Activated T-helper 9 cell treated with anti-CD3 and anti-CD28 coated beads, Interleukin-2, amount 50 U/mL, for 16 hours (primary cell): Measurements from ENCODE around the gene MYOZ3.

Experiments used
- DNase-seq: peaks from one replicate; pipeline ENCODE4 v3.0.0-alpha.2; 2020; ENCODE audit warnings: low read depth

Gene MYOZ3

DNA sequence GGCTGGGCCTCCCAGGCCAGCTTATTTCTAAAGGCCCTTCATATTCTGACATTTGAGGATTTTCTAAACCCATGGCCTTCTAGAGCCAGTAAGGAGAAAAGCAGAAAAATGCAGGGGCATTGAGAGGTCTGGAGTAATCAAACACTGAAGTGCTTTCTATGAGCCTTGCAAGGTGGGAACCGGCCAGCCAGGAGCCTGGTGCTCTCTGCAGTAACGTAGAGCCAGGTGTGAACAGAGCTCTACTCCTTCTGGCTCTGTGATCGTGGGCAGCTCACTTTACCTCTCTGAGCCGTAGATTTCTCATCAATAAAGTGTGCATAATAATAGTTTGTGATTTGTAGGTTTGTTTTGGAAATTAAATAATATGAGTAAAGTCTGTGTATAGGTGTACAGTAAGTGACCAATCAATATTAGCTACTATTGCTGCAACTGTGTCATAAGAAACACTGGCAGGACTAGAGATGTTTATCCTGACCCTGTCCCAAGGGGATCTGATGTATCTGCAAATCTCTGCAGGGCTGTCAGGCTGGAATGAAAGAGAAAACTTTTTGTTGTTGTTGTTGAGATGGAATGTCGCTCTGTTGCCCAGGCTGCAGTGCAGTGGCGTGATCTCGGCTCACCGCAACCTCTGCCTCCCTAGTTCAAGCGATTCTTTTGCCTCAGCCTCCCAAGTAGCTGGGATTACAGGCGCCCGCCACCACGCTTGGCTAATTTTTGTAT lies 17.9 kb upstream of the MYOZ3 start:
- DNase-seq: no peak

DNA sequence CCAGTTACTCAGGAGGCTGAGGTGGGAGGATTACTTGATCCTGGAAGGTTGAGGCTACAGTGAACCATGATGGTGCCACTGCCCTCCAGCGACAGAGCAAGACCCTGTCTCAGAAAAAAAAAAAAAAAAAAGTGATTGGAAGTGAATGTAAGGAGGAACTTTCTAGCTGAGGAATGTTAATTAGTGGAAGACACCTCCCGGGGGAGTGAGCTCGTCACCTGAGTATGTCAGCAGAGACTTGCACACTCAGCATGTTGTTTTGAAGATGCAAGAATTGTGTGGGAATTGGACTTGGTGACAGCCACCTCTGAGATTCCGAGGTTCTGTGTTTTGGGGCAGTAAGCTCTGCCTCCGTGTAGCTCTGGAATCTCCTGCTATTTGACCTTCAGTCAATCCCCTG lies 17.0 kb upstream of the MYOZ3 start:
- DNase-seq: no peak

DNA sequence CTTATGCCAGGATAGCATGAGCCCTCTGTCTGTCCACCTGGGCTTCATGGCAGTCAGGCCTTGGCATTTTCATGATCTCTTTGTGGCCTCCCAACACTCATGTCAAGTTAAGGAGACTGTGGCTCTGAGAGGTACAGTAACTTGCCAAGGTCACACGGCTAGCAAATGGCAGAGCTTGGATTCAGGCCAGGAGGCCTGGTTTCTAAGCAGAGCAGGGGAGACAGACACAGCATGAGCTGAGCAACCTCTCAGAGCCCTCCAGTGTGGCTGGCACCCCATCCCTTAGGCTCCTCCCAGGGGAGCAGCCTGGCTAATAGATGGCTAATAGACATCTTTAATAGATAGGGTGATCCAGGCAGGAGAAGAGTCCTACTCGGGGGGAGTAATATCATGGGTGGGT lies 16.5 kb upstream of the MYOZ3 start:
- DNase-seq: no peak

DNA sequence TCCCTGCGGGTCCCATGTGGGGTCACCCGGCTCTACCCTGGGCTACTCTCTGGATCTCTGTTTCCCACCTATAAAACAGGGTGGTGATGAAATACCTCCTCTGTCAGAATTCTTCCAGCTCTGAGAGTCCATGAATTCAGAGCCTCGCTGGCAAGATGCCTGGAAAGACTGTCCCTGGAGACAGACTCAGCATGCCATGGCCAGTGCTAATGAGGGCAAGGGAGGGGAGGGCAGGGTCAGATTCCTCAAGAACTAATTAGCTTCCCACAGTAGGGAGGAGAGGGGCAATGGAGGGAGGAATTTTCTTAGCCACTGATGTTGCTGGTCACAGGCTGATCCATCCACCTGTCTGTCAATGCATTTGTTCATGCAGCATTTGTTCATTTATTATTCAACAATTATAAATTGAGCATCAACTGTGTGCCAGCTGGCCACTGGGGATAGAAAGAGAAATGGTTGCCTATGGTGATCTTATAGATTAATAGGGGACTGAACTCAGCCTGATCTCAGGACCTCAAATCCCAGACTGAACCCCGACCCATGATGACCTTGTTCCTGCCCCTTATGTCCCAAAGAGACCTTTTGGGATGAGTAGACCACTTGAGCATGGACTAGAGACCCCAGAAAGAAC lies 15.9 kb upstream of the MYOZ3 start:
- no peak for DNase-seq

DNA sequence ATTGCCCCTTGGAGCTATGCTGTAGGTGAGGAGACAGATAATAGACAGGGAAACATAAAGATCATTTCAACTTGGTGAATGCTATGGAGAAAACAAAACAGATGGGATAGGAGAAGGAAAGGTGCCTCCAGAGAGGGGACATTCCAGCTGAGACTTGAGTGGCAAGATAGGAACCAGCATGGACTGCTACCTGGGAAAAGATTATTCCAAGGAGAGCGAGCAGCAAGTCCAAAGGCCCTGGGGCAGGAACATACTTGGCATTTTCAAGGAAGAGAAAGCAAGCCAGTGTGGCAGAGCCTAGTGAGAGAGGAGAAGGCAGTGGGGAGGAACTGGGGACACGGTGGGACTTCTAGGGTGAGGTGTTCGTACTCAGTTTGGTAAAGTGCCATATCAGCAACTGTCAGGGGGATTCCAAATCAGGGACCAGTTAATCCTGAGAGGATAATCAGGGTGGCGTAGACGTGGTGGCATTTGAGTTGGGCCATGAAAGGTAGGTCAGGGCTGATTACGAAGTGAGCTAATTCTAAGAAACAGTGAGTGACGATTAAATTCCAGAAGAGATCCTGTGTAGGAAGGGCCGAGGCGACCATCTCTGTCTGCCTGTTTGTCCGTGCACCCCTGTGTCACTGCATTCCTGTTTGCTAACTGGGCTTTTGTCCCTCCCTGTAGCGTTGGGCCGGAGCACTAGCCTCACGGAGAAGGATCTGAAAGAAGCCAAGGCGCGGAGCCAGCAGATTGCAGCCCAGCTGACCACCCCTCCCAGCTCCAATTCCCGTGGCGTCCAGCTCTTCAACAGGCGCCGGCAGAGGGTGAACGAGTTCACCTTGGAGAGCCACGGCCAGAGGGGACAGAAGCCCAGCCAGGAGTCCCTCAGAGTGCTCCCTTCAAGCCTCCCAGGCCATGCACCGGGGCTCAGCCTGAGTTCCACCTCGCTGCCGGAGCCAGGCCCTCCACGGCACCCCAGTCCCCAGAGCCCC lies 13.5 kb upstream of the MYOZ3 start:
- DNase-seq: no peak

DNA sequence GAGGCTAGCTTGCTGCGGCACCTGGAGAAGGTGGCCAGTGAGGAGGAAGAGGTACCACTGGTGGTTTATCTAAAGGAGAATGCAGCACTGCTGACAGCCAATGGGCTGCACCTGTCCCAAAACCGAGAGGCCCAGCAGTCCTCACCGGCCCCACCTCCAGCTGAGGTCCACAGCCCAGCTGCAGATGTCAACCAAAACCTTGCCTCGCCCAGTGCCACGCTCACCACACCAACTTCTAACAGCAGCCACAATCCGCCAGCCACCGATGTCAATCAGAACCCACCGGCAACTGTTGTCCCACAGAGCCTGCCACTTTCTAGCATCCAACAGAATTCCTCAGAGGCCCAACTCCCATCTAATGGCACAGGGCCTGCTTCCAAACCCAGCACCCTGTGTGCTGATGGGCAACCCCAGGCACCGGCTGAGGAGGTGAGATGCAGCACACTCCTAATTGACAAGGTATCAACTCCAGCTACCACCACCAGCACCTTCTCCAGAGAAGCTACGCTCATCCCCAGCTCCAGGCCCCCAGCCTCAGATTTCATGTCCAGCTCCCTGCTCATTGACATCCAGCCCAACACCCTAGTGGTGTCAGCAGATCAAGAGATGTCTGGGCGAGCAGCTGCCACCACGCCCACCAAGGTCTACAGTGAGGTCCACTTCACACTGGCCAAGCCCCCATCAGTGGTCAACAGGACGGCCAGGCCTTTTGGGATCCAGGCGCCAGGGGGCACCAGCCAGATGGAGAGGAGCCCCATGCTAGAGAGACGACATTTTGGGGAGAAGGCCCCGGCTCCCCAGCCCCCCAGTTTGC lies 12.6 kb upstream of the MYOZ3 start:
- DNase-seq: no peak

DNA sequence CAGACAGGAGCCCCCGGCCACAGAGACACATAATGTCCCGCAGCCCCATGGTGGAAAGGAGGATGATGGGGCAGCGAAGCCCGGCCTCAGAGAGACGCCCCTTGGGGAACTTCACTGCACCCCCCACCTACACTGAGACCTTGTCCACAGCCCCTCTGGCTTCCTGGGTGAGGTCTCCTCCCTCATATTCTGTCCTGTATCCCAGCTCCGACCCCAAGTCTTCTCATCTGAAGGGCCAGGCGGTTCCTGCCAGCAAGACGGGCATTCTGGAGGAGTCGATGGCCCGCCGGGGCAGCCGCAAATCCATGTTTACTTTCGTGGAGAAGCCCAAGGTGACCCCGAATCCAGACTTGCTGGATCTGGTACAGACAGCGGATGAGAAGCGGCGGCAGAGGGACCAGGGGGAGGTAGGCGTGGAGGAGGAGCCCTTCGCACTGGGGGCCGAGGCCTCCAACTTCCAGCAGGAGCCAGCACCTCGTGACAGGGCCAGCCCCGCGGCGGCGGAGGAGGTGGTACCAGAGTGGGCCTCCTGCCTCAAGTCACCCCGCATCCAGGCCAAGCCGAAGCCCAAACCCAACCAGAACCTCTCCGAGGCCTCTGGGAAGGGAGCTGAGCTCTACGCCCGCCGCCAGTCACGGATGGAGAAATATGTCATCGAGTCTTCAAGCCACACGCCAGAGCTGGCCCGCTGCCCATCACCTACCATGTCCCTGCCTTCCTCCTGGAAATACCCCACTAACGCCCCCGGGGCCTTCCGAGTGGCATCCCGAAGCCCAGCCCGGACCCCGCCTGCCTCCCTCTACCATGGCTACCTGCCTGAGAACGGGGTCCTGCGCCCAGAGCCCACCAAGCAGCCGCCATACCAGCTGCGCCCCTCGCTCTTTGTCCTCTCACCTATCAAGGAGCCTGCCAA lies 11.7 kb upstream of the MYOZ3 start:
- no peak for DNase-seq

DNA sequence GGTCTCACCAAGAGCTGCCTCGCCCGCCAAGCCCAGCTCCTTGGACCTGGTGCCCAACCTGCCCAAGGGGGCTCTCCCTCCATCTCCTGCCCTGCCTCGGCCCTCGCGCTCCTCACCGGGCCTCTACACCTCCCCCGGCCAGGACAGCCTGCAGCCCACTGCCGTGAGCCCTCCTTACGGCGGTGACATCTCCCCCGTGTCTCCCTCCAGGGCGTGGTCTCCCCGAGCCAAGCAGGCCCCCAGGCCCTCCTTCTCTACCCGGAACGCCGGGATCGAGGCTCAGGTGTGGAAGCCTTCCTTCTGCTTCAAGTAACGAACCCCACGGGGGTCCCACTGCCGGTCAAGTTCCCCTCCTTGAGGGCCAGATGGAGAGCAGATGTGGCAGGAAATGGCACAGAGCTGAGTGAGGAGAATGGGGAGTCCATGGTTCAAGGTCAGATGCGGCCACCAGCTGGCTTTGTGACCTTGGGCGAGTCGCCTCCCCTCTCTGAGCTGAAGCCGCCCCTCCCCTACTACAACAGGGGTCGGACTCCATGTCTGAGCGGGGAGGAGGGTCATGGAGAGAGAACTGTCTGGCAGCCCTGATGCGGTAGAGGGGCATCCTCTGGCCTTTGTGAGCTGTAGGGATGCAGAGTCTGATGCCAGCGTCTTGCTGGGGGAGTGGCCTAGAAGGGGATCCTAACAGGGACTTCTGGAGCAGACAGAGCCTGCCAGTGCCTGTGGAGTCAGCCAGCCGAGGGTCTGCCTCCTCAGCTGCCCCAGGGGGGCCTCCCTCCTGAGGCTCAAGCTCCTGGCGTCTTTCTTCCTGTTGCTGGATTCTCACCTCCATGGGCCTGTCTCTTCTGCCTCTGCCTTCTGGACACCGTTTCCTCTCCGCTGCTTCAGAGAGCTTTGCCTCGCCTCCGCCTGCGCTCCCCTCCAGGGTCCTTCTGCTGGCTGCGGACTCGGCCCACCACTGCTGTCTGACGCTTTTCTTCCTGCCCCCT lies 10.7 kb upstream of the MYOZ3 start:
- no peak for DNase-seq

DNA sequence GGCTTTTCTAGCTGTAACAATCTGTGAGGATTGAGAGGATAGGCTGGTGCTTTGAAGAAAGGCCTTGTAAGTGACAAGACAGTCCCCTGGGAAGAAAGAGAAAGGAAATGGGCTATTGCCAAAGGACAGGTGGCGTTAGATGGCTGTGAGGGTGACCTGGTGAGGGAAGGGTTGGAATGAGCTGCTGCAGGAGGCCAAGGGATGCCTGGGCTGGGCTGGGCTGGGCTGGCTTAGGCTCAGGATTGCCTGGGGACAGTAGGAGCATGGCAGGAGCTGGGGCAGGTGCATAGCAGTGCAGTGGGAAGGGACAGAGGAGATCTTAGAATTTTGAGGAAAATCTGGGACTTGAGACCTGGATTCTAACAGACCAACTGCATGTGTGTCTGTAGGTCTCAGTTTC lies 9.7 kb upstream of the MYOZ3 start:
- no peak for DNase-seq

DNA sequence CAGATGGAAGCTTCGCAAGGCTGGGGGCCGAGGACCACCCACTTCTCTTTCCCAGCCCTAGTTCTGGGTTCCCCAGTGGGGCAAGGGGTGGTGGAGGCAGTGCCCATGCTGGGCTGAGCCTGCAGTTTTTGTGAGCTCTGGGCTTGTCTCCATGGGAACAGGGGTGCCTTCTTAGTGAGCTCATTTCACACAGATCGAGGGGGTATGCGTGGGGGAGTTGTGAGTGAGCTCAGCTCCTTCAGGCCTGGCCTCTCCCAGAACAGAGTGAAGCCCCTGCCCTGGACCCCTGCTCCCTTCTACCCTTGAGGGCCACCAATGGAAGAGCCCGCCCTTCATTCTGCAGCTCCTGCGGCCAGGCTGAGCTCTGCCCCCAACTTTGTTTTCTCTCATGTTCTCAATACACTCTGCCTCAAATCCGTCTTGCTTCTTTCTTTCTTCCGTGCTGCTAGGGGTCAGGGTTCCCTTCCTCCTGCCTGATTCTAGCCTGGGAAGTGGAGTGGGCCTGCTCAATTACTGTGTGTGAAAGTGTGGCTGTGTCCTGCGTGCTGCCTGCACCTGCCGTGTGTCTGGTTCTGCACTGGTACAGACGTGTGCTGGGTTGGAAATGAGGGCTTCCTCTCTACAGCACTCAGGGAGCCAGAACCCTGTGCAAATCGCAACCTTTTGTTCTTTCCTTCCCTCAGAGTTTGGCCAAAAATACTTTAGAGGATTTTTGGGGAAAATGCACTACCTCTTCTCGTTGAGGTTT lies 9.0 kb upstream of the MYOZ3 start:
- DNase-seq: no peak

DNA sequence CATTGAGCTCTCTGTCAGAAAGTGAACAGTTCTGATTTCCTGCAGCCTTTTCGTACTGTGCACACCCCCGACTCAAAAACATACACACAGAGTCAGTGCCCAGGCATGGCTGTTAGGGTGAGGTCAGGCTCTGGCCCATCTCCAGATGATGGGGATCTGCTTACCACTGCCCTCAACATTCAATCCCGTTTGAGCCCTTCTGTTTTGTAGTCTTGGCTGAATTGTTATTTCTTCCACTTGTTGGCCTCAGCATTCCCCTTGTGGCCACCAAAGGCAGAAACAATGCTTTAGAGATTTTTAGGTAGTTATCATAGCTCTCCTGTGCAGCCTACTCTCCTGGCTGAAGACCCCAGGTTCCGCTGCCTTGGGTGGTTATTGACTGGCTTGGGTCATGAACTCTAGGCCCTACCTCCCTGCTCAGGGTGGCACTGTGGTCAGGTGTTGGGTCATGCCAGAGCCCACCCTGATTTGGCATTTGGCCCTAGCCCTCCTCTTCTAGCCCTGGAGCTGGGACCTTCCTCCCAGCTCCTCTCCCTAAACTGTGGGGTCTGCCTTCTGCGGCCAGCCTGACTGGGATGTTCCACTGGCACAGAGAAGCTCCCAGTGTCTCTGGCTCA lies 7.8 kb upstream of the MYOZ3 start:
- no peak for DNase-seq

DNA sequence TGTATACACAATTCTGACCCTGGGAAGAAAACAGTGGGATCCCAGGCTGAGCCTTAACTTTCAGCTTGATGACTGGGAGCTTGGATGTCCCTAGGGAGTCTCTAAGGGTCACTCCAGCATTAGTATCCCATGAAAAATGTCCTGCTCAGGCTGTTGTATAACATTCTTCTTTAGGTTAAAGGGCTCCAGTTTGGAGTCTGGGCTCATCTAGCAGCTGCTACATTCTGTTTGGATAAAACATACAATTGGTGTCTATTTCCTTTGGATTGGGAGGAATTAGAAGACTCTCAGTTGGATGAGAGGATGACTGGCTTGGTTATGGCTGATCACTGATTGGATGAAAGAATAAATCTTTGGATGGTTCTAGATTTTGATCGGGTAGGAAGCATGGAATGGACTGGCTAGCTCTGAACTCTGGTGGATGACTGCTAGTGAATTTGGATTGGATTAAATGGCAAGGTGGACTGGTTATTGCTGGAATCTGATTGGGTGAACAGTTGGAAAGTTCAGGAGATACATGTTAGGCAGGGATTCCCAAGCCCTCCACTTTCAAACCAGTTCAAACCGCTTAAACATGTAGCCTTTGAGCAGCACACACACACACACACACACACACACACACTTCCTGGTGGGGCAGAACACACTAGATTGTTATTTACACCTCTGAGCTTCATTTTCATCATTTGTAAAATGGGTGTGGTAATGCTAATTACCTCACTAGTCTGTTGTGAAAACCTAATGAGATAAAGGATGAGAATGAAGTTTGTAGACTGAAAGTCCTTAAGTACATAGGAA lies 7.1 kb upstream of the MYOZ3 start:
- DNase-seq: no peak

DNA sequence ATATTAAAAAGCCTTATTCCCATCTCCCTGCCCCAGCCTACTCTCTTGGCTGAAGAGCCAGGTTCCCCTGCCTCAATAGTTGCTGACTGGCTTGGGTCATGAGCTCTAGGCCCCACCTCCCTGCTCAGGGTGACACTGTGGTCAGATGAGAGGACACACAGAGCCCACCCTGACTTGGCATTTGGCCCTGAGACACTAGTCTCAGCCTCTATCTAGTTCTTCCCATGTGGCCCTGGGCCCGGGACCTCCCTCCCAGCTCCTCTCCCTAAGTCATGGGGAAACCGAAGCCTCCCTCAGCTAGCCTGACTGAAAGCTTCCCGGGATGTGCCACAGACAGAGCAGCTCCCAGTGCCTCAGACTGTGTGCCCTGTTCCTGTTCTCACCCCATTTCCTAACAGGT lies 5.8 kb upstream of the MYOZ3 start:
- no peak for DNase-seq

DNA sequence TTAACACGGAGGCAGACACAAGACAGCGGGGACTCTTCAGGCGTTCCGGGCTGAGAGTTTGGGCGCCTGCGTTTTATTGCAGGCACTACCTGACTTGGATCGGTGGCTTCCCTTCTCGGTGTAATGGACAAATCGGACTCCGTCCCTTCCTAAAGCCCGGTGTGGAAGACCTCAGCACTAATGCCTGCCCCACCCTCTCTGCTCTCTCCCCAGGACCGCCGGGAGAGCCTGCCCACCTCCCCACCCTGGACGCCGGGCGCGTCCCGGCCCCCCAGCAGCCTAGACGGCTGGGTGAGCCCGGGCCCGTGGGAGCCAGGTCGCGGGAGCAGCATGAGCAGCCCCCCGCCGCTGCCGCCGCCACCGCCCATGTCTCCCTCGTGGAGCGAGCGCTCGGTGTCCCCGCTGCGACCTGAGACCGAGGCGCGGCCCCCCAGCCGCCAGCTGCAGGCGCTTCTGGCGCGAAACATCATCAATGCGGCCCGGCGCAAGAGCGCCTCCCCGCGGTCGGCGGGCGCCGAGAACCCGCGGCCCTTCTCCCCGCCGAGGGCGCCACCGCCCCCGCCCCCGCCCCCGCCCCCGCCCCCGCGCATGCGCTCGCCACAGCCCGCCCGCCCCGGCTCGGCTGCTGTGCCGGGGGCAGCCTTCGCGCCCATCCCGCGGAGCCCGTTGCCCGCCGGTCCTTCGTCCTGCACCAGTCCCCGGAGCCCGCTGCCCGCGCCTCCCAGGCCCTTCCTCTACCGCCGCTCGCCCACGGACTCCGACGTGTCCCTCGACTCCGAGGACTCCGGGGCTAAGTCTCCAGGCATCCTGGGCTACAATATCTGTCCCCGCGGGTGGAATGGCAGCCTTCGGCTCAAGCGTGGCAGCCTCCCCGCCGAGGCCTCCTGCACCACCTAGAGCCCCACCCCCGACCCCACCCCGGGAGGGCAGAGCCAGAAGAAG lies 4.6 kb upstream of the MYOZ3 start:
- DNase-seq: peak; percentile 64

DNA sequence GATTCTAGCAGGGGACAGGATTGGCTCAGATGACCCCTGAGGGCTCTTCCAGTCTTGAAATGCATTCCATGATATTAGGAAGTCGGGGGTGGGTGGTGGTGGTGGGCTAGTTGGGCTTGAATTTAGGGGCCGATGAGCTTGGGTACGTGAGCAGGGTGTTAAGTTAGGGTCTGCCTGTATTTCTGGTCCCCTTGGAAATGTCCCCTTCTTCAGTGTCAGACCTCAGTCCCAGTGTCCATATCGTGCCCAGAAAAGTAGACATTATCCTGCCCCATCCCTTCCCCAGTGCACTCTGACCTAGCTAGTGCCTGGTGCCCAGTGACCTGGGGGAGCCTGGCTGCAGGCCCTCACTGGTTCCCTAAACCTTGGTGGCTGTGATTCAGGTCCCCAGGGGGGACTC lies 2.9 kb upstream of the MYOZ3 start:
- no peak for DNase-seq

DNA sequence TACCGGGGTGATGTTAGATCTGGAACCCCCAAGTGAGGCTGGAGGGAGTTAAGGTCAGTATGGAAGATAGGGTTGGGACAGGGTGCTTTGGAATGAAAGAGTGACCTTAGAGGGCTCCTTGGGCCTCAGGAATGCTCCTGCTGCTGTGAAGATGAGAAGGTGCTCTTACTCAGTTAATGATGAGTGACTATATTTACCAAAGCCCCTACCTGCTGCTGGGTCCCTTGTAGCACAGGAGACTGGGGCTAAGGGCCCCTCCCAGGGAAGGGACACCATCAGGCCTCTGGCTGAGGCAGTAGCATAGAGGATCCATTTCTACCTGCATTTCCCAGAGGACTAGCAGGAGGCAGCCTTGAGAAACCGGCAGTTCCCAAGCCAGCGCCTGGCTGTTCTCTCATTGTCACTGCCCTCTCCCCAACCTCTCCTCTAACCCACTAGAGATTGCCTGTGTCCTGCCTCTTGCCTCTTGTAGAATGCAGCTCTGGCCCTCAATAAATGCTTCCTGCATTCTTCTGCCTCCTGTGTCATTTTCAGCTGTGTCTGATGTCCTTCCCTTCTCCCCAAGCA lies 2.3 kb upstream of the MYOZ3 start:
- DNase-seq: no peak
